Nephron (organoid): ENCODE measurements around the gene ARHGAP6.

Source experiments
- H3K27ac Mint-ChIP-seq, 3 experiments: 2 replicates each; pipeline ENCODE4 v1.8.0; 2020; ENCODE audit warnings: mixed read lengths in 3 of 3, mild to moderate bottlenecking in 2 of 3, moderate library complexity in 1 of 3
- H3K27me3 Mint-ChIP-seq: 2 replicates; pipeline ENCODE4 v1.8.0; 2021; ENCODE audit warnings: low read depth, mild to moderate bottlenecking, moderate library complexity, mixed read lengths
- H3K36me3 Mint-ChIP-seq: 2 replicates; pipeline ENCODE4 v1.8.0; 2020; ENCODE audit warnings: low read depth, mixed read lengths
- H3K4me1 Mint-ChIP-seq: 2 replicates; pipeline ENCODE4 v1.8.0; 2020; ENCODE audit warnings: mixed read lengths
- H3K4me3 Mint-ChIP-seq, 3 experiments: 2 replicates each; pipeline ENCODE4 v1.8.0; 2020; ENCODE audit warnings: mild to moderate bottlenecking in 3 of 3, mixed read lengths in 3 of 3, moderate library complexity in 2 of 3
- H3K9me3 Mint-ChIP-seq: 2 replicates; pipeline ENCODE4 v1.8.0; 2020; ENCODE audit warnings: mixed read lengths
- TF ChIP-seq, protein P1 (sequence below), 3 experiments: fragments of 200-600 bp; sonication (generic); IDR thresholded peaks; one replicate each; pipeline ENCODE4 v1.5.0; 2021; ENCODE audit warnings: antibody characterized with exemption in 3 of 3; ENCODE audit not compliant: unreplicated experiment in 3 of 3

The ARHGAP6 gene

DNA sequence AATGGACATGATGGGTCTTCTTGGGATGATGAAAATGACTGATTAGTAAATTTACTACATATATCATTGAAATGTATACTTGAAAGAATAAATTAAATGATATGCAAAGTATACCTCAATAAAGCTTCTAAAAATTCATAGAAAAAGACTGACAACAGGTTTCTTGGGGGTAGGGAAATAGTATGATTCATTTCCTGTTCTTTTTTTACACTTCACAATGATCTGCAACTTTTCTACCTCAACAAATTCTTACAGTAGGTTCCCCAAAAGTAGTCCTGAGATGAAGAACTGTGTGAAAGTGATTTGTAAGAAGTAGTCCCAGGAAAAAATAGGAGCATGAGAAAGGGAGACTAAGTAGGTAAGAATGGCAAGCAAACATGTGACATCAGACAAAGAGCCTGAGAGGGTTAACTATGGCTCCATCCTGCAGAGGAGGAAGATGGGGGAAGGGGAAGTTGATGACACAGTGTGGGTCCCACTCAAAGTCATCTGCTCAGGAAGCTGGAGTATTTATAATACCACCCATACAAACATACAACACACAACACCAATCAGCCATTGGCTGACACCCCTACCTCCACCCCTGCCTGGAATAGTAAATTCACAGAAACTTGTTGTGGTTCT is 73.9 kb downstream of the ARHGAP6 start:
- H3K36me3 Mint-ChIP-seq, result no peaks in the 10 kb centered on the region
- TF ChIP-seq, protein P1, sequence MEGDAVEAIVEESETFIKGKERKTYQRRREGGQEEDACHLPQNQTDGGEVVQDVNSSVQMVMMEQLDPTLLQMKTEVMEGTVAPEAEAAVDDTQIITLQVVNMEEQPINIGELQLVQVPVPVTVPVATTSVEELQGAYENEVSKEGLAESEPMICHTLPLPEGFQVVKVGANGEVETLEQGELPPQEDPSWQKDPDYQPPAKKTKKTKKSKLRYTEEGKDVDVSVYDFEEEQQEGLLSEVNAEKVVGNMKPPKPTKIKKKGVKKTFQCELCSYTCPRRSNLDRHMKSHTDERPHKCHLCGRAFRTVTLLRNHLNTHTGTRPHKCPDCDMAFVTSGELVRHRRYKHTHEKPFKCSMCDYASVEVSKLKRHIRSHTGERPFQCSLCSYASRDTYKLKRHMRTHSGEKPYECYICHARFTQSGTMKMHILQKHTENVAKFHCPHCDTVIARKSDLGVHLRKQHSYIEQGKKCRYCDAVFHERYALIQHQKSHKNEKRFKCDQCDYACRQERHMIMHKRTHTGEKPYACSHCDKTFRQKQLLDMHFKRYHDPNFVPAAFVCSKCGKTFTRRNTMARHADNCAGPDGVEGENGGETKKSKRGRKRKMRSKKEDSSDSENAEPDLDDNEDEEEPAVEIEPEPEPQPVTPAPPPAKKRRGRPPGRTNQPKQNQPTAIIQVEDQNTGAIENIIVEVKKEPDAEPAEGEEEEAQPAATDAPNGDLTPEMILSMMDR (IDR thresholded peaks at IDR 0.05; ENCODE audit: unreplicated experiment in 3 of 3), result no peak
- peaks cover 7% of the 10 kb centered on the region for H3K4me1 Mint-ChIP-seq
- no peak overlapping the region for H3K27ac Mint-ChIP-seq
- no peak overlapping the region for H3K4me3 Mint-ChIP-seq
- H3K9me3 Mint-ChIP-seq, result peaks cover 9% of the 10 kb centered on the region
- no peaks in the 10 kb centered on the region for H3K27me3 Mint-ChIP-seq

DNA sequence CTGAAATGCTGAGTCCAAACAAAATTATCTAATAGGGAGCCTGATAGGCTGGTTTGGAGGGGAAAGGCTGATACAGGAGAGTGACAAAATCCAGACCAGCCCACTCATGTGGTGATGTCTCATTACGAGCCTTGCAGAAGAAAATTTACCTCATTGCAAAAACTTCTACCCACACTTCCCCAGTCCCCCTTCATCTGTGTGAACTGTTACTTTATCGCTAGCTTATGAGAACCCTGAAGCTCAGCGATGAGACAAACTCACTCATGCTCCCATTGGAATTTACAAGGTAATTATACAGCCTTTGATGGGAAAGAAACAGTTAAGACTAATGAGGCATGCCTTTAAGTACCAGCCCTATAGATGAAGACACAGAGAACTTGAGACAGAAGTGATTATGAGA is 76.1 kb downstream of the ARHGAP6 start:
- peaks cover 9% of the 10 kb centered on the region for H3K9me3 Mint-ChIP-seq
- peaks cover 7% of the 10 kb centered on the region for H3K4me1 Mint-ChIP-seq
- H3K27me3 Mint-ChIP-seq, result no peaks in the 10 kb centered on the region
- no peaks in the 10 kb centered on the region for H3K36me3 Mint-ChIP-seq
- H3K4me3 Mint-ChIP-seq, result no peak overlapping the region
- TF ChIP-seq, protein P1 (IDR thresholded peaks at IDR 0.05; ENCODE audit: unreplicated experiment in 3 of 3), result no peak
- H3K27ac Mint-ChIP-seq, result no peak overlapping the region

DNA sequence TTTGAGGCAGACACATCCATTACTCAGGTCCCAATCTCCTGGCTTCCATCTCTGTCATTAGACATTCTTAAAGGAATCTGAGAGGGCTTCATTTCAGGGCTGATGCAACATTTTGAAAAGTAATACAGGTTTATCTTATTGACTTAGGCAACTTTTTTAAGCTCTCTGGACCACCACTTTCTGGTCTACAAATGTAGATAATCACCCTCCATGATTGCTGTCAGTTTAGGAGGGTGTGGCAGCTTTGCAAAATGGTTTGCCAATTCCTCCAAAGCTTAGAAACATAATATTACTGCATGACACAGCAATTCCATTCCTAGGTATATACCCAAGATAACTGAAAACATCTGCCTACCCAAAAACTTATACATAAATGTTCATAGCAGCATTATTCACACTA is 77.6 kb downstream of the ARHGAP6 start:
- Mint-ChIP-seq H3K4me3 (no peak overlapping the region), H3K27me3 (no peaks in the 10 kb centered on the region), H3K4me1 (peaks cover 20% of the 10 kb centered on the region), H3K27ac (no peak overlapping the region), H3K9me3 (peaks cover 9% of the 10 kb centered on the region), H3K36me3 (no peaks in the 10 kb centered on the region)
- TF ChIP-seq, protein P1 (IDR thresholded peaks at IDR 0.05; ENCODE audit: unreplicated experiment in 3 of 3), result no peak

DNA sequence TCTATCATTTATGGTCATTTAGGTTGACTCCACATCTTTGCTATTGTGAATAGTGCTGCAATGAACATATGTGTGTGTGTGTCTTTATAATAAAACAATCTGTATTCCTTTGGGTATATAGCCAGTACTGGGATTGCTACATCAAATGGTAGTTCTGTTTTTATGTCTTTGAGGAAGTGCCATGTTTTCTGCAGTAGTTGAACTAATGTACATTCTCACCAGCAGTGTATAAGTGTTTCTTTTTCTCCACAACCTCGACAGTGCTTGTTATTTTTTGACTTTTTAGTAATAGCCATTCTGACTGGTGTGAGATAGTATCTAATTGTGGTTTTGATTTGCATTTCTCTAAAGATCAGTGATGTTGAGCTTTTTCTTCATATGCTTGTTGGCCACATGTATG is 80.5 kb downstream of the ARHGAP6 start:
- Mint-ChIP-seq H3K4me1 (peaks cover 29% of the 10 kb centered on the region), H3K27me3 (no peaks in the 10 kb centered on the region), H3K36me3 (no peaks in the 10 kb centered on the region), H3K9me3 (peaks cover 6% of the 10 kb centered on the region), H3K27ac (peak overlapping the region in 1 of 3 experiments; percentile 32), H3K4me3 (no peak overlapping the region)
- TF ChIP-seq, protein P1 (IDR thresholded peaks at IDR 0.05; ENCODE audit: unreplicated experiment in 3 of 3), result no peak

DNA sequence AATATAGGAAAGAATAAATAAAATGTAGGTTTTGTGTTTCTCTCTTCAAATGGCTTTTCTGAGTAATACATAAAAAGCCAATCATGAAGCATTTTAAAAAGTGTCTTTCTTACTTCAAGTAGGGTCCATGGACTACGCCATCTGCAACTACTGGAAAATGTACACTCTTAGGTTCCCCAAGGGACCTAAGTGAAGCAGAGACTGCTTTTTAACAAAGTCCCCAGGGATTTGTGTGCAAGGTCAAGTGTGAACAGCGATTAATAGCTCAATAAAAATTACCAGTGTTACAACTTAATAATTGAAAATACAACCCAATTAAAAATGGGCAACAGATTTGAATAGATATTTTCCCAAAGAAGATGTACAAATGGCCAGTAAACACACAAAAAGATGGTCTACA is 84.9 kb downstream of the ARHGAP6 start:
- peaks cover 28% of the 10 kb centered on the region for H3K4me1 Mint-ChIP-seq
- H3K4me3 Mint-ChIP-seq, result no peak overlapping the region
- no peaks in the 10 kb centered on the region for H3K36me3 Mint-ChIP-seq
- TF ChIP-seq, protein P1 (IDR thresholded peaks at IDR 0.05; ENCODE audit: unreplicated experiment in 3 of 3), result no peak
- H3K9me3 Mint-ChIP-seq, result peaks cover 6% of the 10 kb centered on the region
- peak overlapping the region in 1 of 3 experiments; percentile 82 for H3K27ac Mint-ChIP-seq
- no peaks in the 10 kb centered on the region for H3K27me3 Mint-ChIP-seq
